GM12801 (cell line): ENCODE results near the gene GJB1.

Experiments used
- TF ChIP-seq, protein P1 (sequence below): IDR thresholded peaks from one replicate; pipeline ENCODE4 v1.5.1; 2011; ENCODE audit warnings: control low read depth; ENCODE audit not compliant: insufficient read length; ENCODE audit errors: extremely low read depth

Gene GJB1

GRCh38 chrX:71250841-71251240 is 27.8 kb downstream of the GJB1 start:
- TF ChIP-seq, protein P1, sequence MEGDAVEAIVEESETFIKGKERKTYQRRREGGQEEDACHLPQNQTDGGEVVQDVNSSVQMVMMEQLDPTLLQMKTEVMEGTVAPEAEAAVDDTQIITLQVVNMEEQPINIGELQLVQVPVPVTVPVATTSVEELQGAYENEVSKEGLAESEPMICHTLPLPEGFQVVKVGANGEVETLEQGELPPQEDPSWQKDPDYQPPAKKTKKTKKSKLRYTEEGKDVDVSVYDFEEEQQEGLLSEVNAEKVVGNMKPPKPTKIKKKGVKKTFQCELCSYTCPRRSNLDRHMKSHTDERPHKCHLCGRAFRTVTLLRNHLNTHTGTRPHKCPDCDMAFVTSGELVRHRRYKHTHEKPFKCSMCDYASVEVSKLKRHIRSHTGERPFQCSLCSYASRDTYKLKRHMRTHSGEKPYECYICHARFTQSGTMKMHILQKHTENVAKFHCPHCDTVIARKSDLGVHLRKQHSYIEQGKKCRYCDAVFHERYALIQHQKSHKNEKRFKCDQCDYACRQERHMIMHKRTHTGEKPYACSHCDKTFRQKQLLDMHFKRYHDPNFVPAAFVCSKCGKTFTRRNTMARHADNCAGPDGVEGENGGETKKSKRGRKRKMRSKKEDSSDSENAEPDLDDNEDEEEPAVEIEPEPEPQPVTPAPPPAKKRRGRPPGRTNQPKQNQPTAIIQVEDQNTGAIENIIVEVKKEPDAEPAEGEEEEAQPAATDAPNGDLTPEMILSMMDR = no peak

GRCh38 chrX:71251466-71251973 is 28.5 kb downstream of the GJB1 start:
- TF ChIP-seq, protein P1 = no peak

DNA sequence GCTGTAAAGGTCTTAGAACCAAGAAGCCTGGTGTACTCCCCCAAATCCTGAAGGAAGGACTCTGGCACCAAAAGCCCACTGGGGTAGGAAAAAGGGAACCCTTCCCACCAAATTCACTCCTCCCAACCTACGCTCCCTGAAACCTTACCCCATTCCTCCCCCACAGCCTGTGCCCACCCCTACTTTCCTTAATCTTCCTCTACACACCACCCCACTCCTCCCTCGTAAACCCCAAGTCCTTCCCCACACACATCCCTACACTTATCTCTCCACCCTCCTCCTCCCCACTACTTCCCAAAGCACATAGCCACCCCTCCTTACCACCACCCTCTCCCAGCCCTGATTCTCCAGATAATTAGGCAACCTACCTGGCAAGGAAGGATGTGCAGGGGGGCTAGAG is 29.2 kb downstream of the GJB1 start:
- TF ChIP-seq, protein P1 = no peak

DNA sequence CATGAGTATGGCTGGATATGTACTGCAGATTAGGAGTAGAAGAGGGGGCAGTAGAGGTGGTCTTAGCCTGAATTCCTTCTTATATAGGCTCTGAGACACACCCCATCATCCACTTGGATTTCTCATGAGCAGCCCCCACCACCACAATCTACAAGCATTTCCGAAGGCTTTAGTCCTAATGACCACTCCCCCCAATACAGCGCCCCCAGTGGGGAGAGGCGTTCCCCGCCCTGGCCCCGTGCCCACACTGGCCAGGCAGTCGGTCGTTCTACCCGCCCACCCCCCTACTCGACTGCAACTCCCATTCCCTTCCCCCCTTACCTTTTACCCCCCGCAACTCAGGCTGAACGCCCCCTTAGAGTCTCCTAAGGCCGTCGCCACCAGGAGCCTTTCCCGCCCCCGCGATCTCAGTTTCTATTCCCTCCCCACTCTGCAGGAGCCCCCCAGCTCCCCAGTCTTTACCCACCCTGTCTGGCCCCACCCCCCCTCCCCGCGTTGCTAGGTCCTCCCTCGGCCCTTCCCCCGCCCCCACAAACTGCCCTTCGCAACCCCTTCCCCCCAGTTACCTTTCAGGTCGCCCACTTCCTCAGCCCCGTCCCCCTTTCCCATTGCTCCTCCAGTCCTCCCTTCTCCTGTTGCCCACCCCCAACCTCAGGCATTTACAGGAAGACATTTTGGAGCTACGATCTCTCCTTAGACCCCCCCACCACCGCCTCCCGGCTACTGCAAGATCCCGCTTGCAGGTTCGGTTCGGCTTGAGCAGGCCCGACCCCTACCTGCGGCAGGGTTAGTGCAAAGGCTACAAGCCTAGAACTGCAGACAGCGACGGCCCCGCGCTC is 30.4 kb downstream of the GJB1 start:
- TF ChIP-seq, protein P1 = no peak

- TF ChIP-seq, protein P1 = no peak
Measured at GRCh38 chrX:71254092-71254963, 31.3 kb downstream of the GJB1 start, which contains the start of gene ZMYM3. TSS of gene ZMYM3 (minus strand) at chrX:71254140. CDS start at chrX:71253255, 885 bp downstream.

DNA sequence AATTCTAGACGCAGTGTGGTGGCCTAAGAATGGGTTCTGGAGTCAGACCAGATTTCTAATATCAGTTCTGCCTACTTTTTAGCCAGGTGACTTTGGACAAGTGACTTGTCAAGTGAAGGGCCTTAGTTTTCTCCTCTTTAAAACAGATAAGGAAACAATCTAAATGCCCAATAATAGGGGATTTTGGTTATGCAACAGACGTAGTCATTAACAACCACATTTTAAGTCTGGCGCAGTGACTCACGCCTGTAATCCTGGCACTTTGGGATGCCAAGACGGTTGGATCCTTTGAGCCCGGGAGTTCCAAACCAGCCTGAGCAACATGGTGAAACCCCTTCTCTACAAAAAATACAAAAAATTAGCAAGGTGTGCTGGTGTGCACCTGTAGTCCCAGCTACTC is 33.0 kb downstream of the GJB1 start:
- TF ChIP-seq, protein P1 = no peak

DNA sequence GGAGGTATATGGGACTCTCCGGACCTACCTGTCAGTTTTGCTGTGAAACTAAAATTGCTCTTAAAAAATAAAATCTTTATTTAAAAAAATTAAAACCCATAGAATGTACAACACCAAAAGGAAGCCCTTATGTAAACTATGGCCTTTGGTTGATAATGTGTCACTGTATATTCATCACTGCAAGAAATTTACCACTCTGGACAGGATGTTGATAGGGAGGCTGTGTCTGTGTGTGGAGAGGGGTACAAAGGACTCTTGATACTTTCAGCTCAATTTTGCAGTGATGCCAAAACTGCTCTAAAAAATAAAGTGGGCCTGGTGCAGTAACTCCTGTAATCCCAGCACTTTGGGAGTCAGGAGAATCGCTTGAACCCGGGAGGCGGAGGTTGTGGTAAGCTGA is 33.8 kb downstream of the GJB1 start:
- TF ChIP-seq, protein P1 = no peak
